Esophagus squamous epithelium (tissue), 5 donors: ENCODE measurements around the gene LMO1. TPM values are rescaled to one million over a fixed set of nuclear protein-coding genes. Genes with fewer than 3 reads are reported as not detected.

ENCODE experiments used
- DNase-seq: peaks from one replicate; lab custom pipeline; 2025; lab: John Stamatoyannopoulos, UW
- H3K27ac ChIP-seq, 4 donors: fragments of 200-600 bp; sonication (generic); one replicate each; pipeline ENCODE4 v1.5.1; 2016 to 2019; ENCODE audit warnings: mild to moderate bottlenecking in 1 of 4
- H3K27me3 ChIP-seq, 4 donors: fragments of 200-600 bp; sonication (generic); 1 replicate in 3 of 4; 2 replicates in 1 of 4; pipeline versions ENCODE4 v1.5.1 to v1.6.0; 2017 to 2021; ENCODE audit warnings: antibody characterized with exemption in 1 of 4
- H3K36me3 ChIP-seq, 3 donors: fragments of 200-600 bp; sonication (generic); one replicate each; pipeline ENCODE4 v1.5.1; 2016 to 2019
- H3K4me1 ChIP-seq, 3 donors: fragments of 200-600 bp; sonication (generic); one replicate each; pipeline ENCODE4 v1.5.1; 2017 to 2019
- H3K4me3 ChIP-seq, 4 donors: fragments of 200-600 bp; sonication (generic); 1 replicate in 3 of 4; 2 replicates in 1 of 4; pipeline ENCODE4 v1.5.1; 2016 to 2019; ENCODE audit warnings: mild to moderate bottlenecking in 2 of 4, moderate library complexity in 1 of 4
- H3K9me3 ChIP-seq, 3 donors: fragments of 200-600 bp; sonication (generic); one replicate each; pipeline ENCODE4 v1.5.1; 2016 to 2019
- CTCF ChIP-seq, 6 experiments: fragments of 450-650 bp in 4 of 6; fragments of 200-600 bp in 2 of 6; sonication (generic) in 2 of 6; IDR thresholded peaks; one replicate each; pipeline ENCODE4 v1.5.1; 2016 to 2019; ENCODE audit warnings: antibody characterized with exemption in 6 of 6, mild to moderate bottlenecking in 4 of 6, moderate library complexity in 4 of 6
- POLR2A ChIP-seq, 4 donors: fragments of 450-650 bp; IDR thresholded peaks; one replicate each; pipeline ENCODE4 v1.6.1; 2017; ENCODE audit warnings: antibody characterized with exemption in 4 of 4, mild to moderate bottlenecking in 4 of 4, moderate library complexity in 3 of 4
- WGBS, 2 donors: methylation state at CpG; one replicate each; pipeline ENCODE4 v1.1.5; 2018; 5-methylcytosine and 5-hydroxymethylcytosine counted together
- intact Hi-C: fragments of 100-400 bp; cut with DNase I; formaldehyde crosslinking; loops from one replicate; pipeline ENCODE4 v1.15.0; 2022
- total RNA-seq, 4 donors: library from RNA; depleted of rRNA; stranded (reverse); fragments of >200 nt; gene quantifications; one replicate each; pipeline ENCODE4 v1.1.0, GENCODE V29; 2016
- donor health status: DM: yes; HTN: yes; CAD: no.

The LMO1 gene
- total RNA-seq, 4 donors from 2014 or later, result not detected

DNA sequence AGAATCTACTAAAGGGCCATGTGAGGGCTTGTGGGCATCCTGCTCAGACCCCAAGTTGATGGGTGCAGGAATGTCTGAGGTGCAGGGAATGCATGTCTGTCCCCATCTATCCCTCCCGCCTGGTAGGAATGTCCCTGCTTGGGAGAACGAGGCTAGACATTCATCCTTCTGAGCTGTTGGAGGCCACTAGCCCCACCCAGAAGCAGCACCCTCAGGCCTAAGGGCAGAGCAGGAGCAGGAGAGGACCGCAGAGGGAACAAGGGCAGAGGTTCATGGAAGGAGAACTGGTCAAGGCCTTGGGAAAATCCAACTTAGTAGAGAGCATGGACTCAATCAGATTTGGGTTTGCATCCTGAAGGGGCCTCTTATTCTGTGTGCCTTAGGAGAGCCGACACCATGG, 22.1 kb upstream of the LMO1 start:
- Histone ChIP-seq H3K4me1 (peaks cover 0 to 27% (median 8%) of the 10 kb centered on the region in 3 donors), H3K4me3 (no peak overlapping the region), H3K27me3 (peaks cover 0 to 9% (median 0%) of the 10 kb centered on the region in 4 donors), H3K36me3 (no peaks in the 10 kb centered on the region), H3K9me3 (no peaks in the 10 kb centered on the region), H3K27ac (no peak overlapping the region)
- intact Hi-C loops, result no loop called here
- no peak for DNase-seq
- TF ChIP-seq CTCF (IDR thresholded peaks at IDR 0.05) (no peak), POLR2A (IDR thresholded peaks at IDR 0.05) (no peak)
- 100% methylated on average over 2 of the region's 4 CpGs for WGBS, 2 donors

DNA sequence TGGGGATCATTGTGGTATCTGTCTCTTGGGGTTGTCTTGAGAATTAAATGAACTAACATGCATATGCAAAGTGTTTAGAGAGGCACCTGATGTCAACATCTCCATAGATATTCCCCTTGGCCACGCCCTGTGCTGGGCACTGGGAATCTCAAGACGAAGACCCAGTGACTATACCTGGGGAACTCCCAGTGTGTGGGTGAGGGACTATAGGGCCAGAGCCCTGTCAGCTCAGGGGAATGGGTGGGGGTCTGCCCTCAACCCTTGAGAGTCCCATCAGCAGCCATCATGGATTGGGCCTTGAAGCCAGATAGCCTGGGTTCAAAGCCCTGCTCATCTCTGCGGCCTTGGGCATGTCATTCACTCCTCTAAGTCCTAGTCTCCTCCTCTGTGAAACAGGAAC, 21.6 kb upstream of the LMO1 start:
- intact Hi-C loops, result no loop called here
- Histone ChIP-seq H3K27me3 (peaks cover 0 to 9% (median 0%) of the 10 kb centered on the region in 4 donors), H3K4me1 (peaks cover 0 to 27% (median 8%) of the 10 kb centered on the region in 3 donors), H3K4me3 (no peak overlapping the region), H3K9me3 (no peaks in the 10 kb centered on the region), H3K36me3 (no peaks in the 10 kb centered on the region), H3K27ac (no peak overlapping the region)
- no peak for DNase-seq
- no peak for TF ChIP-seq CTCF (IDR thresholded peaks at IDR 0.05)
- no peak for TF ChIP-seq POLR2A (IDR thresholded peaks at IDR 0.05)
- WGBS, 2 donors, result 72 to 96% methylated on average over 3 of the region's 3 CpGs

DNA sequence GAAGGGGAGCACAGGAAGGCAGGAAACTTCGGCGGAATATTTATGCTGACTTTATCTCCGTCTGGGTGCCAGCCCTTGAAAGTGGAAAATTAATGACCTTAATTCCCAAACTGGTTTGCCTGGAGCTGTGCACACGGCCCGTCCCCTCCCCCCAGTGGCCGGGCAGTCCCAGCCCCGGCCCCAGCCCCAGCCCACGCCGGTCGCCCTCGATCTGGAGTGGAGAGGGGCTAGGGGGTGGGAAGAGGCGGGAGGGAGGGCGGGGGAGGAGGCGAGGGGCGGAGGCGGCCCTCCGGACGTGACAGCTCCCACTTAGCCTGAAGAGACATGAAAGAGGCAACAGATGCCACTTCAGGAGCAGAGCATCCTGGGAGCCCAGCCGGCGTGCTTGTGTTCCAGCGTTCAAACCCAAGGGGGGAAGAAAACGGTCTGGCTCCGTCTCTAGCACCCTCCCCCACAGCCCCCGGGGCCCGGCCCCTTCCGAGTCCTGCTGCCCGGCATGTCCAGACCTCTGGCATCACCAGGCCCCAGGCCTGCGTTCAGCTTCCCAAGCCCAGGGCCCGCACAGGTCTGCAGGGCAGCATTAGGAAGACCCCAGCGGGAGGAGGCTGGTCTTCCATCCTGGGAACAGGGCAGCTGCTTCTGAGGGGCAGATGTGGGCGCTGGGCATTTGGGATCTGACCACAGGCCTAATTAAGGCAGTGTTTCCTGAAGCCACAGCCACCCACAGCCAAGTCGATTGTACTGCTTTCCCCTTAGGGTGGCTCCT, 20.0 kb upstream of the LMO1 start:
- no peak for TF ChIP-seq POLR2A (IDR thresholded peaks at IDR 0.05)
- no peak for TF ChIP-seq CTCF (IDR thresholded peaks at IDR 0.05)
- H3K27me3 ChIP-seq, result peaks cover 0 to 9% (median 0%) of the 10 kb centered on the region in 4 donors
- H3K36me3 ChIP-seq, result no peaks in the 10 kb centered on the region
- no peaks in the 10 kb centered on the region for H3K9me3 ChIP-seq
- intact Hi-C loops, result no loop called here
- no peak overlapping the region for H3K27ac ChIP-seq
- 9 to 30% methylated on average over 7 to 8 of the region's 32 CpGs for WGBS, 2 donors
- H3K4me3 ChIP-seq, result peak overlapping the region; percentile 1 to 56 (median 28)
- DNase-seq, result no peak
- H3K4me1 ChIP-seq, result peaks cover 0 to 27% (median 8%) of the 10 kb centered on the region in 3 donors

DNA sequence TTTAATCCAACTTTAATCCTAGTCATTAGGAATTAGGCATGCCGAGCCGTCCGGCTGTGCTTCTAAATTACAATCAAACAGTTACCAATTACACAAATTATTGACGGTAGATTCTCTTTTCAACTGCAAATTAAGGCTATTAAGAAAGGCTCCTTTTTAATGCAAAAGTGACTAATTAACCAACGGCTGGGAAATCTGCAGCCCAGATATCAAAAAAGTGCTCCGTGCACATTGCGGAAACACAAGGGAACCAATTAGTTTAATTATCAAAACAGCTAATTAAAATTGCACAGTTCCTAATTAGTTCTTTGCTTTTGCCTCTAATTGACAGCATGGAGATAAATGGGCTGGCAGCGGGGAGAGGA, 19.4 kb upstream of the LMO1 start:
- H3K4me1 ChIP-seq, result peaks cover 0 to 22% (median 8%) of the 10 kb centered on the region in 3 donors
- no peak for TF ChIP-seq POLR2A (IDR thresholded peaks at IDR 0.05)
- TF ChIP-seq CTCF (IDR thresholded peaks at IDR 0.05), result no peak
- H3K27ac ChIP-seq, result no peak overlapping the region
- no peaks in the 10 kb centered on the region for H3K9me3 ChIP-seq
- DNase-seq, result no peak
- H3K4me3 ChIP-seq, result peak overlapping the region in 3 of 4 donors; percentile 1 to 56 (median 36)
- WGBS, 2 donors, result 41 to 51% methylated on average over 8 of the region's 8 CpGs
- H3K36me3 ChIP-seq, result no peaks in the 10 kb centered on the region
- intact Hi-C loops, result no loop called here
- H3K27me3 ChIP-seq, result peaks cover 0 to 9% (median 0%) of the 10 kb centered on the region in 4 donors

GRCh38 chr11:8282631-8283030, 19.0 kb upstream of the LMO1 start:
- intact Hi-C loops, result no loop called here
- WGBS, 2 donors, result 73 to 88% methylated on average over 9 to 10 of the region's 10 CpGs

More at GRCh38 chr11:8282631-8283030, 19.0 kb upstream of the LMO1 start:
- TF ChIP-seq CTCF (IDR thresholded peaks at IDR 0.05), result no peak
- no peak for TF ChIP-seq POLR2A (IDR thresholded peaks at IDR 0.05)
- no peak overlapping the region for H3K27ac ChIP-seq
- no peaks in the 10 kb centered on the region for H3K36me3 ChIP-seq
- H3K27me3 ChIP-seq, result peaks cover 0 to 9% (median 0%) of the 10 kb centered on the region in 4 donors
- no peak overlapping the region for H3K4me3 ChIP-seq
- no peak for DNase-seq
- no peaks in the 10 kb centered on the region for H3K9me3 ChIP-seq
- H3K4me1 ChIP-seq, result peaks cover 0 to 21% (median 8%) of the 10 kb centered on the region in 3 donors
